ENCODE data around the gene EFCAB11.

The EFCAB11 gene

DNA sequence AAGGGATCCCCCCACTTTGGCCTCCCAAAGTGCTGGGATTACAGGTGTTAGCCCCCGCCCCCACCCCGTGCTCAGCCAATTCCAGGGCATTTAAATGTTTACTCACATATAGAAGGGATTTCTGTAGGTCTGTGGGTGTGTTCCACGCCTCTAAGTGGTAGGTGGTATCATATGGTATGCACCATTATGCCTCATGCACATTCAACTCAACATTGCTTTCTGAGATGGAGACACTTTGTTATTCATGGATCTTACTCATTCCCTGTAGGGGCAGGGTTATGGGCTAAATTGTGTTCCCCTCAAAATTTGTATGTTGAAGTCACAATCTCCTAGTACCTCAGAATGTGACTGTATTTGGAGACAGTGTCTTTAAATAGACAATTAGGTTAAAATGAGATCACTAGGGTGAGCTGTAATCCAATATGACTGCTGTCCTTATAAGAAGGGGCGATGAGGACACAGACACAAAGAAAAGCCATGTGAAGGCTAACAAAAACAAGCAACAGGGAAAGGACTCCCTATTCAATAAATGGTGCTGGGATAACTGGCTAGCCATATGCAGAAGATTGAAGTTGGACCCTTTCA is 200.6 kb downstream of the EFCAB11 start:
- DNase-seq: no peak

DNA sequence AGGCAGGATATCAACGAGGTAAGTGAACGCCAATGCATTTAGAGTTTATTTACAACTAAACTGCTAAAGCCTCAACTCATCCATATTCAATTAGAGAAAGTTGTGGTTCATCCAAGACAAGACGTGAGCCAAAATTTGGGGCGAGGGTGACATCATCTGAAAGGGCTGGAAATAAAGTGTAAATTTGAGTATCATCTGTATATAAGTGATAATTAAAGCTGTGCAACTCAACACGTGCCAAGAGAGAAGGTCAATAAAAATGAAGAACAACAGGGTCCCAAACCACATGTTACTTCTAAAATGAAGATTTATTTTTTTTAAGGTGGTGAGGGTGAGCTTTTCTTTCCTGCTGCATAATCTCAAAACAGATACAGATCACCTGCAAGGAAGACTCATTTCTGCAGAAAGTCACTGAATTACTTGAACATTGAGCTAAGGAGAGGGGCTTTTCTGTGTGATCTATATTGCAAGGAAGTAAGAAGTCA is 203.6 kb downstream of the EFCAB11 start:
- no peak for DNase-seq

DNA sequence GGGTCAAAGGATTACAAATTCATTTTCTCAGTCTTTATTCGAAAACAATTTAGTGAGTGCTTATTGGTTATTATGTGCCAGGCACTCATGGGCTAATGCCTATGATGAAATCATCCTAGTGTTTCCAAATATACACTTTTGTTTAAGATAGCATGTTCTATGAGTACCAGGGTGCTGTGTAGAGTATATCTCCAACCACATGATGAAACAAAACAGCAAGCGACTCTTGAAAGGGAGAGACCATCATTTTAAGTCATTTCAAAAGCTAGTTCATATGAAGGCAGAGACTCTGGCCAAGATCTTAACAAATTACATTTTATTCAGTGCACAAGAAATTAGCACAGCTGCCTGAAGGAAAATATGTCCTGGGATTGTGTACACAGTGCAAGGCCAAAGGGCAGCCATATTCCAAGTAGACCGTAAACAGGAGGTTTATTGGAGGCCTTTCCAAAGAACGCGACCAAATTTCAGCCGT is 204.2 kb downstream of the EFCAB11 start:
- DNase-seq: no peak

DNA sequence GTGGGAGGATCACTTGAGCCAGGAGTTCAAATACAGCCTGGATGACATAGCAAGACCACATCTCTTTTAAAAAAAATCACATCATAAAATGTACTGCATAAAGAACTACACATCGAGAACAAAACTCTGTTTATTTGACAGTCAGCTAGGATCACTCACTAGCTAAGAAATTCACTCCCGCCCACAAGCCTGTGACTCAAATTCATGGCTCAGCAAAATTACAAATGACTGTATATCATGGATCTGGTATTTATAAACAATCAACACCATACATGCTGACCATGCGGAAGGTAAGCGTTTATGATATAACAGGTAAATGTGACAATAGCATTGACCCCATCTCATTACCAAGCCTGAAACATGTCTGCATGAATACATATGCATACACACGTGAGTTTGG is 206.5 kb downstream of the EFCAB11 start:
- no peak for DNase-seq

DNA sequence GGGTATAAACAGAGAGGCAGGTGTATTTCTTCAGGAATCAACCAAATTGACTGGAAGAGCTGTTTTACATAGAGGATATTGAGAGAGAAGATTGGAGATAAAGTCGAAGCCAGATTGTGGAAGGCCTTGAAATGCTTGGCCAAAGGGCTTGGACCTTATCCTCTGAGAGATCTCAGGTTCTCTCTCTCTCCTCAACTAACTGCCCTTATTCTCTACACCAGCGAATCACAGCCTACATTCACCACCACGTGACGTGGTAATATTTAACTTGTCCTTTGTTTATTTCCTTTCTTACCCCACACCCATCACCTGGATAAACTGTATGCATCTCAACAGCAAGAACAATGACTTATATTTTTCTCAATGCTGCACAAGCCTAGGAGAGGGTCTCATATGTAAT is 207.4 kb downstream of the EFCAB11 start:
- DNase-seq: no peak

DNA sequence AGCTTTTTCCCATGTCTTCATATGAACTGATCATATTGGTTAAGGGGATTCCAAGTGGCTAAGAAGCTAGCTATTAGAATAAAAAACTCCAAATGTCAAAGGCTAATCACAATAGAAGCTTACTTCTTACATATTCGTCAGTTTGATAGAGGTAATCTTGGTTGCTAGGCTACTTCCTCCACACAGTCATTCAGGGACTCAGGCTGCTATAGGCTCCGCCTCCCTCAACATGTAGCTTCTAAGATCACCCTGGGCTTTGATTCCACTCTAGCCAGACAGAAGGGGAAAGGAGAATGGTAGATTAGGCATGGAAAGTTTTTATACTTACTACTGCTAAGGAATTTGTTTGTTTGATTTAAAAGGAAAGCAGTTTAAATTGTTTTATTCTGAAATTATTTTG is 207.9 kb downstream of the EFCAB11 start:
- DNase-seq: no peak

DNA sequence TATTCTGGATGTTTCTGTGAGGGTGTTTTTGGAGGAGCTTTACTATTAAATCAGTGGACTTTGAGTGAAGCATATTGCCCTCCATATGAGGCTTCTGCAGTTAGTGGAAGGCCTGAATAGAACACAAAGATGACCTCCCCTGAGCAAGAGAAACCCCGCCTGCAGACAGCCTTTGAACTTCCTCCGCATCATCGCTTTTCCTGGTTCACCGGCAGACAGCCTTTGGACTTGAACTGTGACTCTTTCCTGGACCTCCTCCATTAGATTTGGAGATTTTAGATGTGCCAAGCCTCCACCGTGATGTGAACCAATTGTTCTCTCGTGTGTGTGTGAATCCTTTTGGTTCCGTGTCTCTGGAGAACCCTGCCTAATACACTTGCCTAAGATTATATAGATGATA is 208.4 kb downstream of the EFCAB11 start:
- no peak for DNase-seq

Data from NCI-H1105 (cell line).